RPMI8226 (cell line): Measurements from ENCODE around the gene GPN2.
A peak's percentile ranks its signal among the peaks of the same experiment; 100 is the strongest.
"Not testable (repeated sequence)": the region's sequence is repeated elsewhere in the genome, so short reads cannot be mapped to it uniquely, and the experiment has no call there.

Source experiments
- DNase-seq: peaks from one replicate; pipeline ENCODE4 v3.0.0-alpha.2; 2015

Gene GPN2

GRCh38 chr1:26856604-26857469 is 33.2 kb downstream of the GPN2 start:
- DNase-seq, result no peak

- no peak for DNase-seq
Observed at GRCh38 chr1:26856181-26856580, 33.9 kb downstream of the GPN2 start.

GRCh38 chr1:26855636-26856035 is 34.4 kb downstream of the GPN2 start:
- DNase-seq, result no peak

DNA sequence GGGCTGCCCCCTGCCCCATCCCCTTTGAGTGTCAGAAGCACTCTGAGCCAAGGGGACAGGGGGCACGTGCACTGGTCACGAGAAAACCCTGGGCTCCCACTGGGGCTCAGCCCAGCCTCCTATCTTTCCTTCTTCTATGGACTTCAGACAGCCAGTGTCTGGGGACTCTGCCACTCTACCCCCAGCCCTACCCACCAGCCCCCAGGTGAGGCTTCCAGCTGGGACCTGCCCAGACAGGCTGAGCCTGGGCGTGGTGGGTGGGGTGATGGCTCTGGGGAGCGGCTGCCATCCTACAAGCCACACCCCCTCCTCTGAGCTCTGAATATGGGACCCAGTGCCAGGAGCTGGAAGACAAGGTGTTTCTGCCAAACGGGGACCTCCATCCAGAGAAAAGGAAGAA is 35.2 kb downstream of the GPN2 start:
- DNase-seq, result no peak

GRCh38 chr1:26853600-26853999 is 36.5 kb downstream of the GPN2 start:
- no peak for DNase-seq

GRCh38 chr1:26853156-26853555 is 36.9 kb downstream of the GPN2 start:
- DNase-seq, result peak; percentile 86

DNA sequence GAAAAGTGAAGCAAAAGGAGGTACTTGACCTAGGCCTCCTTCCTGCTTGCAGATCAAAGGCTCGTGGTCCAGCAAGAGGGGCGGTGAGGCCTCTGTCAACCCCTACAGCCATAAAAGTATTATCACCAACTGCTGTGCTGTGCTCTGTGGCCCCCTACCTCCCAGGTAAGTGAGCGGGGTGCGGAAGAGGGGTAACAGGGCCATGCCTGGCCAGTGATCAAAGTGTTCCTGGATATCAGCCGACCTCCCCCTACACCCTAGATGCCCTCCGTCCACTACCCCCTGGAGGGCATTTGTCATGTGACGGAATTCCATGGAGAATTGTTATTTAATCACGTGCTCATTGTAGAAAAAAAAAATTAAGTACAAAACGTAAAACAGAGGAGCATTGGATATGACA is 37.4 kb downstream of the GPN2 start:
- no peak for DNase-seq

DNA sequence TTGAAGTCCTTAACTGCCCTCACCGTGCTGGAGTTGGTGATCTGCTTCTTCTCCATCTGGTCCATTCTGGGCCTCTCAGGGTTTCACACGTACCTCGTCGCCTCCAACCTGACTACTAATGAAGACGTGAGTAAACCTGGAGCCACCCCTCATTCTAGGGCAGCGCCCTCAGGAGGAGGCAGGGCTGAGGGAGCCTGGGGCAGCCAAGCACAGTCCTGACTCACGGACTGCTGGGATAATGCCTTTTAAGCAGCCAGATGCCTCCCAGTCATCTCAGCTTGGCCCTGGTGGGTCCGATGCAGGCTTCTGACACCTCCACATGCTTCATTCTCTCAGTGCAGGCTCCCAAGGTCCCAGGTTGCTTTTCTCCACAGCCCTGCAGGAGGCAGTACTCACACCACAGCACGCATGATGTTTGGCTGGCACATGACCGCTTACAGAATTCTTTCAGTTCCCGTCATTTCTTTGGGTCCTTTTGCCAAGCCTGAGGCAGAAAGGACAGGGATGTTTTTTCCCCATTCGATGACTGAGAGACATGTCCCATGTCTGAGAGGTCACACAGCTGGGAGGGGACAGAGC is 38.9 kb downstream of the GPN2 start:
- DNase-seq, result no peak

DNA sequence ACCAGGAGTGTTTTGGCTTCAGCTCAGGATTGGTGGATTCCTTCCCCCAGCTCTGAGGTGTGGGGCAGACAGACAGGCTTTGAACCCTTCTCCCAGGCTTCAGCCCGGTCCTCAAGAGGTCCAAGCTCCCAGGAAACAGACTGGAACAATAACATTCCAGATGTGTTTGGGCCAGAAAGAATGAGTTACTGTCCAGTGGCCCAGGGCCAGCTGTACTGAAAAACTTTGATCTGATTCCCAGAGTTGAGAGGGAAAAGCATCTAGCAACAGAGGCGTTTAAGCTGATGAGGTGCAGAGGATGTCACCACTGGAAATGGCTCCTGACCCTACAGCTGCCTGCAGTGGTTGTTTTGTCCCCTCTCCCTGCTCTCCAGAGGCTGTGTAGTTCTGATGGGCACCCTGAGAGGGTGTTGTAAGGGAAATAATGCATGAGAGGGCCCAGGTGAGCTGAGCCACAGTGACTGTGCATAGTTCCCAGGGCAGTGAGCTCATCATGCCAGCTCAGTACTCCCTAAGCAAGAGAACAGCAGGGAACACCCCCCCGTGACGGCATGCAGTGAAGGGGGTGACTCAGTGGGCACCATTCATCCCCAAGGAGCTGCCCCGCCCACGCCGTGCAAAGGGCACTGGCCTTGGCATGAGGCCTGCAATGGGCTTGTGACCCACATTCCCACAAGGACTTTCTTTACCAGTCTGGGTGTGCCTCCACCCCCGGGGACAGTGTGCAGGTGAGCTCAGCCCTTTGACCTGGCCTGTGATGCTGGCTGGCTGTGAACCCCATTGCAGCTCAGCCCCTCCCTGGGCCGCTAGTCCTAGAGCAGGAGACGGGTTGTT is 40.9 kb downstream of the GPN2 start:
- DNase-seq, result no peak

- DNase-seq, result no peak
Observed at GRCh38 chr1:26848499-26848898, 41.6 kb downstream of the GPN2 start.

GRCh38 chr1:26847826-26848225 is 42.3 kb downstream of the GPN2 start:
- DNase-seq, result not testable (repeated sequence)

- no peak for DNase-seq
Observed at GRCh38 chr1:26844424-26845196, 45.5 kb downstream of the GPN2 start.

GRCh38 chr1:26839779-26840178 is 50.3 kb downstream of the GPN2 start:
- no peak for DNase-seq

GRCh38 chr1:26839339-26839722 is 50.8 kb downstream of the GPN2 start:
- no peak for DNase-seq

DNA sequence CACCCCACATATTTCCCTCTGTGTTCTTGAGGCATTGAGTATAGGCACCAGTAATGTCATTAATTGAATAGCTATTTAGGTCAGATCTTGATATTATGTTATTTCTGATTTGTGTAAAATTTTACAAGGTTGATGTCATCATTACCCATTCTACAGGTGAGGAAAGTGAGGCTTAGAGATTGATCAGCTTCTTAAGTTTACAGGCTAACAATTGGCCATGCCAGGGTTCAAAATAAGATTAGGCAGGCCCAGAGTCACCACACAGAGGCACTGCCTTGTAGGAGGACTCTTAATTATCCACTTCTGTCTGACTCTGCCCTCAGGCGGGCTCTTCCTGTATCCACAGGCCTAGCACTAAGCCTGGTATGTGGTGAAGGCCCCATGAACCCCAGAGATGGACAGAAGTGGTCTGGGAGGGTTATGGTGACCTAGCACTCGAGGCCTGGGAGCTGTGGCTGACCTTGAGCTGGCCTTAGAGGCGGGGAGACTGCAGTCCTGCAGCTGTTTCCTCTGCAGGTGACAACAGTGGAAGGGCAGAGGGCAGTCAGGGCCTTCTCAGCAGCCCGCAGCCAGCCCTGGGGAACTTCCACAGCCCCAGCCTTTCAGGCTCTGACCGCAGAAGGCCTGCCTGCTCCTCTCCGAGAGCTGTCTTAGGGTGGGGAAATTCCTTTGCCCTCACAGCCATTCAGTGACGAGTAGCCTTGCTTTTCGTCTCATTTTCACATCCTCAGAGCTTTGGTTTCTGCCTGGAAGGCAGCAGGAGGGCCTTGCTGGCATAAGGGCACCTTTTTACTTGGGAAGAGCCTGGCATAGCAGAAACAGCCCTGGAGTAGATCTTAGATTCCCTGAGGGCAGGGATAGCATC is 51.4 kb downstream of the GPN2 start:
- DNase-seq, result peak; percentile 95

- not testable (repeated sequence) for DNase-seq
Observed at GRCh38 chr1:26837665-26838064, 52.4 kb downstream of the GPN2 start.

DNA sequence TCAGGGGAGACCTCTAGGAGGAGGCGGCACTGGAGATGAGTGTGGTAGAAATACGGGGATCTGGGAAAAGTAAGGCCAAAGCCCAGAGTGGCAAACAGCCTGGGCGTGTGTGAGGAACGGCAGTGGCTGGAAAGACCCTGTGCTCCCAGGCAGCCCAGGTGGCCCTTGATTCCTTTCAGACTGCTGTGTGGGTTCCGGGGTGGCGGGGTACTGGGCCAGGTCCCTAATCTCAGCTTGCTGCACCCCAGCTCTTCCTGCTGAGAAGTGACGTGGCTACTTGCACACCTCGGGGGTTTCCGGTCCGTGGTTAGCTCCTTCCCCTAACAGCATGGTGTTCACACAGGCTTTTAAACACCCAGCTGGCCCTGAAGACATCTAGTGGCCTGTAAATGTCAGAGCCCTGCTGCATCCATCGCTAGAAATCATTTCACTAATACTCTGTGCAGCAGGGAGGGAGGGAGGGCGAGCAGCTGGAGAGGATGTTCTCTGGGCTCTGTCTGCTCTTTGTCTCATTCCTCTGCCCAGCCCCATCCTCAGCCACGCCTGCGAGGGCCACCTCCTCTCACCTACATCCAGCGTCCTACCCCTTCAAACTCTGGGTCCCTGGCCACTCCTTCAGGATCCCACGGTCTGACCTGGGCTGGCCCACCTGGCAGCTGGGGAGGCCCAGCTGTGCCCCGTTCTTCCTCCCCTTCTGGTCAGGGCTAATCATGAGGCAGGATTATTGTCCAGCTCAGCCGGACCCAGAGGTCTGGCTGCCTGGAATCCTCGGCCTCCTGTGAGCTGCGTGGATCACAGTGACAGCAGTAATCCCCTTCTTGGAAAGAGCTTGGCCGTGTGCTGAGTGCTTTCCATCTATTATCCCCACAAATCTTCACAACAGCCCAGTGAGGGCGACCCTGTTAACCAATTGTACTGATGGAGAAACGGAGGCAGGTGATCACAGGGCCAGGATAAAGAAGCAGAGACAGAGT is 56.4 kb downstream of the GPN2 start:
- peak; percentile 54 for DNase-seq

- DNase-seq, result no peak
Observed at GRCh38 chr1:26832249-26832960, 57.7 kb downstream of the GPN2 start.

GRCh38 chr1:26831546-26832248 is 58.4 kb downstream of the GPN2 start:
- no peak for DNase-seq
